Putamen (tissue), 1 donor: ENCODE data around the gene MUC4.
"Not testable (repeated sequence)": the region's sequence is repeated elsewhere in the genome, so short reads cannot be mapped to it uniquely, and the experiment has no call there.

Source experiments
- DNase-seq: peaks from one replicate; pipeline ENCODE4 v3.0.0-alpha.2; 2016; ENCODE audit warnings: low spot score

MUC4 gene

DNA sequence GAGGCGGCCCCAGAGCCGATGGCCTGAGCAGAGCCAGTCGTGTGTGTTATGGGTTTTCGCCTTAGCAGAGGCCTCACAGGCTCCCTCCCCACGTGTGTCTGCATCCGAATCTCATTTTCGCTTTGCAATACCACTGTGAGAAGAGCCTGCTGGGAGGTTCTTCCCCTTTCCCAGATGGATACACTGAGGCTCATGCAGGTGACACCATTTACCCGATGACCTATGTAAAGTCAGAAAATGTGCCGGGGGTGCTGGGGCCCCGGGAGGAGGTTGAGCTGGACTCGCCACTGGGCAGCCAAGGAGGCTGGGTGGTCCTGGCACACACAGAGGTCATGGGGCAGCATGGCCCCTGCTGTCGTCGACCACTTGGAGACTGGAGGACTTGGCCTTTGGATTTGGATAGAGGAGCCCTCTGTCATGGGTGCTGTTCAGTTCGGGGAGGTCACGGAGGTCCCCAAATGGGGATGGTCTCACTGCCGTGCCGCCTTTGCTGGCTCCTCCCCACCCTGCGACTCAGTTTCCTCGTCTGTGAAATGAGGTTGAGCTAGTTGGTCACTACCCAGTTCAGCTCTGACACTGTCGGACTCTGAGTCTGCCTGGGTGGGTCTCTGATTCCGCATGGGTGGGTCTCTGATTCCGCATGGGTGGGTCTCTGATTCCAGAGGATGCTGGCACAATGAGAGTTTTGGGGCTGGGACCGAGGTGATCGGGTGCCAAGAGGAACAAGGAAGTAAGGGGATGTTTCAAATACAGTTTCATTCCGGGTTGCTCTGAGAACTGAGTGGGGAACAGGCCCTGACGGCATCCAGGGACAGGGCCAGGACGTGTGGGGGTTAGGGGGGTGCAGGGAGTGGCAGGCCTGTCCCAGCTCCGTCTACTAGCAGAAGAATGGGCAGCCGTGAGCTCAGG is 23.2 kb upstream of the MUC4 start:
- no peak for DNase-seq

DNA sequence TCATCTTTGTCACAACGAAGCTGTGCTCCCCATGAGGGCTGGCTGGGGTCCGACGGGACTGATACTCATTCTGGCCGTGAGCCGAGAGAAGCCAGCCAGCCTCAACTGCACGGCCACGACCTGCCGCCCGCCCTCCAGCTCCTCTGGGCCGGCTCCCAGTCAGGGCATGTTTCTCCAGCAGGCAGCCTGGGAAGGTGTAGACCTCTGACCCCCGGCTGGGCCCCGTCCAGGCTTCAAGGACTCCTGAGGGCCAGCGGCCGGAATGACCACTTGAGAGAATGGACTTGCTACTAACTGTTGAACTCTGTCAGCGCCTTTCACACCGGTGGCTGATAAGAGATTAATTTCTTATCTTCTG is 18.1 kb upstream of the MUC4 start:
- no peak for DNase-seq

DNA sequence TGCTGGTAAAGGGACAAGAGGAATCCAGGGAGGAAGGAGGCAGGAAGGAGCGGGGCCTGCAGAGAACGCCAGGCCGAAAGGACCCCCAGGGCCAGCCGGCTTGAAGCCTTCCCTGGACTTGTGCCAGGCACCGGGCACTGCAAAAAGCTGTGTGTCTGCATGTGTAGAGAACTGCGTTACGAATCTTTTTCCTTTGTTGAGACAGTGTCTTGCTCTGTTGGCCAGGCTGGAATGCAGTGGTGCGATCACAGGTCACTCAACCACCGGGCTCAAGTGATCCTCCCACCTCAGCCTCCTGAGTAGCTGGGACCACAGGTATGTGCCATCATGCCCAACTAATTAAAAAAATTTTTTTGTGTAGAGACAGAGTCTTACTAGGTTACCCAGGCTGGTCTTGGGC is 17.0 kb upstream of the MUC4 start:
- DNase-seq = no peak

DNA sequence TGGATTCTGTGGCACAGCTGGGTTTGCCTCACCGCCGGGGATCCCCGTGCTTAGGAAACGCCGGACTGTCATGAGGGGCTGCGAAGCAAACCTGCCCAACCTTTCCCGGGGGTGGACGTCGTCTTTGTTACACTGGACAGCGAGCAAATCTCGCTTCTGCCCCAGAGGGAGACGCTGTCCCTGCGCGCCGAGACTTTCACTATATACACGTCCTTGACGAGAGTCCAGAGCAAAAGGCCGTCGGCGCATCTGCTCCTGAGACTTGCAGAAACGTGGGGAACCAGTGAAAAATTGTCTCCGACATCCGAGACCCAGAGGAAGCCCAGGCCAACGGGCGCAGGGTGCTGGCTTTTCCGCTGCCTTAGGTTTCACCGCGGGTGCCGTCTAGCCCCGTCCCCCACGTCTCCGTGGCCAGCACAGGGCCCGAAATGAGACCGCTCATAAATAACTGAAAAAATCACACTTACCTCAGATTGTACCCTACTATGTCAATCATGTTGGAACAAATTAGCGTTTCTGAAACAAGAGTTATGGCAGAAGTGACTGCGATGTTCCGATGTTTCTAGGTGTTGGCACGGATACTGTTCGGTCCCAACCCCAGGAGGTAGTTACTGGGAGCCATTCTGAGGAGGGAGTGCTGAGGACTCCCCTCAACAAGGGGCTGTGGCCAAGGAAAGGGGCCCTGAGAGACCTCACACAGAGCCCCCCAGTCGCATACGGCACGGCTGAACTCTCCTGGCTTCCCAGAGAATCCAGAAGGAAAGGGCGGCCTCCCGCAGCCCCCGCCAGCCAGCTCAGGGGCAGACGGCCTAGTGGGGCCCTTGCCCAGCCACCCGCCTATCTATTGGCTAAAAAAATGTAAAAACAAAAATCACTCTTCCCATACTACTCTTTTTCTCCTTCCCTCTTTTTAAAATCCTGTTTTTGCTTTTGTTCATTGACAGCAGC is 14.4 kb upstream of the MUC4 start:
- no peak for DNase-seq

DNA sequence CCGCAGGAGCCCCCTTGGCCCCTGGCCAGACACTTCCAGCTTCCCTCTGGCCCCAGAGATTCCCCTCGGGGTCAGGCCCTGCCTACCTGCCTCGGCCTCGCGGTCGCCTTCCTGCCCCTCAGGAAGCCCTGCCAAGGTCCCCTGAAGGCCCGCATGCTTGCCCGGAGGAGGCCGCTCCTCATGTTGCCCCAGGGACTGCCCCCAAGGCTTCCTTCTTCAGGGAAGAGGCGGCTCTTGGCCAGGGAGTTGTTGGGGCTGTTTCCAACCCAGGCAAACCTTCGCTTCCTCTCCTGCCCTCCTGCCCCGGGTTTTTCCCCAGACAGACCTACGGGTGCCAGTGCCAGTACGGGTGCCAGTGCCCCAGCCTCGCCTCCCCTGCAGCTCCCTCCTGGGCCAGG is 13.5 kb upstream of the MUC4 start:
- no peak for DNase-seq

DNA sequence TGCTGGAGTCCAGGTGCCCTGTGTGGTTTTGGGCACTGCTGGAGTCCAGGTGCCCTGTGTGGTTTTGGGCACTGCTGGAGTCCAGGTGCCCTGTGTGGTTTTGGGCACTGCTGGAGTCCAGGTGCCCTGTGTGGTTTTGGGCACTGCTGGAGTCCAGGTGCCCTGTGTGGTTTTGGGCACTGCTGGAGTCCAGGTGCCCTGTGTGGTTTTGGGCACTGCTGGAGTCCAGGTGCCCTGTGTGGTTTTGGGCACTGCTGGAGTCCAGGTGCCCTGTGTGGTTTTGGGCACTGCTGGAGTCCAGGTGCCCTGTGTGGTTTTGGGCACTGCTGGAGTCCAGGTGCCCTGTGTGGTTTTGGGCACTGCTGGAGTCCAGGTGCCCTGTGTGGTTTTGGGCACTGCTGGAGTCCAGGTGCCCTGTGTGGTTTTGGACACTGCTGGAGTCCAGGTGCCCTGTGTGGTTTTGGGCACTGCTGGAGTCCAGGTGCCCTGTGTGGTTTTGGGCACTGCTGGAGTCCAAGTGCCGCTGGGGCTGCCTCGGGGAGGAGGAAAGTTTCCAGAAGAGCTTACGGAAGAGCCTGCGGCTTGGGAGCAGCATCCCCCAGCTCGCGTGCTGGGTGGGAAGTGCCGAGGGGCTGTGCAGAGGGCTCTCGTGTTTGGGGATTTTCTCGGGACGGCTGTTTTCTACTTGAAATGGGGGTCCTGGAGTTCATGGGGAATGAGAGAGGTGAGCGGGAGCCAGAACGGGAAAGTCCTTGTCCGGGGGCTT is 12.9 kb upstream of the MUC4 start:
- not testable (repeated sequence) for DNase-seq

DNA sequence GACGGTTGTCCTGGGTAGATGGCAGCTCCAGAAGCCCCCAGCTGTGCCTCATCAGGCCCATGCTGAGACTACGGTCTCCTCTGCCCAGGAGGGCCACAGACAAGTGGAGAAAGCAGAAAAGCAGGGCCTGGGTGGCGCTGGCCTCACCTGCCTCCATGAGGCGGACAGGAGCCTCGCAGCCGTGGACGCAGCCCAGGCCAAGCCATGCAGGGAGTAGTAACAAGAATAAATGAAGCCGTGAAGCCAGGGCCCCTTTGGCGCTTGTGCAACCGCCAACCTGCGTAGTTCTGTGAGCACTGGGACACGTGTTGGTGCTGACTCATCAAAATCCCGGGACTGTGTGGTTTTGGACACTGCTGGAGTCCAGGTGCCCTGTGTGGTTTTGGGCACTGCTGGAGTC is 12.3 kb upstream of the MUC4 start:
- DNase-seq = no peak

DNA sequence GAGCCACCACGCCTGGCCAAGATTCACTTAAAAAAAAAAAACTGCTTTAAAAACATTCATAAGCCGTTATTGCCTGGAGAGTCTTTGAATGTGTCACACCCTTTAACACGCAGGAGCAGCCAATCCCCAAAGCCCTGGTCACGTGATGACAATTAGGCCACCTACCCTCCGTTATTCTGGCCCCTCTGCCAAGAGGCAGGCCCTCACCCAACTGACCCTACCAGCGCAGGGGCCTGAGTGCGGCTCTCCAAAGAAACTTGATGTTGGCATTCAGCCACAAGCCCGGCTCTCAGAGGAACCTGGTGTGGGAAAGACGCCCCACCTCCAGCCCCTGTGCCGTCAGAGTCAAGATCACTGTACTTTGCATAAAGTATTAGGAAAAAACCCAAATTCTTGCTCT is 11.6 kb upstream of the MUC4 start:
- no peak for DNase-seq

DNA sequence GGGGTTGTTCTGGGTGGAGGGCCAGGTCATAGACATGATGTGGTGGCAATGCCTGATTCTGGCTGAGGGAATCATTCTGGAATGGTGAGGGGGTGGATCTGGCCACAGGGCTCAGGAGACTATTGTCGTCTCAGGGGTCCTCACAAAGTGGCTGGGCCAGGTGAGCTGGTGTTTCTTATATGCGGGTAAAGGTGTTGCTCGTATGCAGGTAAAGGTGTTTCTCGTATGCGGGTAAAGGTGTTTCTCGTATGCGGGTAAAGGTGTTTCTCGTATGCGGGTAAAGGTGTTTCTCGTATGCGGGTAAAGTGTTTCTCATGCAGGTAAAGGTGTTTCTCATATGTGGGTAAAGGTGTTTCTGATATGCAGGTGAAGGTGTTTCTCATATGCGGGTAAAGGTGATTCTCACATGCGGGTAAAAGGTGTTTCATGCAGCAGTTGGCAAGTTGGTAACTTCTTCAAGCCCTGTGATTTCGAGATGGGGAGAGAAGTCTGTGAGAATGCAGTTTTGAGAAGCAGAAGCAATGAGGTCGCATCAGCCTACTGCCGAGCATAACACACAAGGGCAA is 10.5 kb upstream of the MUC4 start:
- no peak for DNase-seq

DNA sequence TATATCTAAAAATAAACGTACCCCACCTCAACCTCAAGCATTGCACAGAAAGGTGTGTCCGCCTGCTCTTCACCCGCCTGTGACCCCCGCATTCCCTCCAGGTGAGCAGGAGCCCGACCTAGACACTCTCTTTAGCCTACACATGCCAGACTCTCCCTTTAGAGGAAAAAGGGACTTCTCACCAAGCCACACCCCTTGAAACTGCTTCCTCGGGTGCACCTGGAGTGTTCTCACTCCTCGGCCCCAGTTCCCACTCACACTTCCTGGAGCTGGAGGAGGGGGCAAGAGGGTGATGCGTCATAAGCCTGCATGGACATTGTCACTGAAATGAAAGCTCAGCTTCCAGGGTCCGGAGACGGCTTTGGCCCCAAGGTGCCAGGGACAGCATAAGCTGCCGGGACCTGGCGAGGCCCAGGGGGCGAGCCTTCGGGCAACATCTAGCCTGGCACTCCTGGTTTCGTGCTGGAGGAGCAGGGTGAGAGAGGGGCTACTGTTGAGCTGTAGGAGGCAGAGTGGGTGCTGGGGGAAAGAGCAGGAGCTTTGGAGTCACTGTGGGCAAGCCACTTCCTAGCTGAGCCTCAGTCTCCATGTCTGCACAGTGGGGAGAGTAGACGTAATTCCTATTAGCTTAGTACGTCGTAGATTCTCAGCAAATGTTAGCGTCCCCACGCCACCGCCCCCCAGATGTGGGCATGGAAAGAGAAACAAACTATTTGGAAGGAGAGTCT is 9.8 kb upstream of the MUC4 start:
- DNase-seq = no peak

DNA sequence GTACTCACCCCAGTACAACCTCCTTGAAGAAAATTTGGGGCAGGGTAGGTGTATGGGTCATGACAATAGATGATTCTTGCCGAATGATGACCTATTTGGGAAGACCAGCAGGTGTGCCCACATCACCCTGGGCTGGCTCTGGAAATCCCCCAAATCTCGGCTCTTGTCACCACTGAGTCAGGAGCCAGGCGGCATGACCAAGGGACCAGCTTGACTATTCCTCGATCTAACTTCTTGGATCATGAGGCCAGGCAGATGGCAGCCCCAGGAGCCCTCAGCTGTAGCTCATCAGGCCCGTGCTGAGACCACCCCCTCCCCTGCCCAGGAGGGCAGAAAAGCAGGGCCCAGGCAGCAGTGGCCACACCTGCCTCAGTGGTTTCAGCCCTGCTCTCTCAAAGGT is 9.2 kb upstream of the MUC4 start:
- no peak for DNase-seq

DNA sequence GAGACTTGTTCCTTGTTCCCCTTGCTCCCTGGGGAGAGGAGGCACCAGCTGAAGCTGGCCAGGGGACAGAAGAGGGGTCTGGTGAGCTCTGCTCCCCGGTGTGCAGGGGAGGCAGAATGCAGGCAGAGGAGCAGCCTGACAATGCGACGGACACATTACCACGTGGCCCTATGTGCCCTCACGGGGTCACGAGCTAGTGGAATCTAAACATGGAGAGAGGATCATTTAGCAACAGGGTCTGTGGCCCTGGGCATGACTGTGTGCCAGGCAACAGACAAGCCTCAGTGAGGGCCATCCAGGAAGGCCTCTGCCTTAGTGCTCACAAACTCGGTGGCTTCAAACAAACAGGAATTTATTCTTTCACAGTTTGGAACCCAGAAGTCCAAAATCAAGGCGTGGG is 8.5 kb upstream of the MUC4 start:
- no peak for DNase-seq

DNA sequence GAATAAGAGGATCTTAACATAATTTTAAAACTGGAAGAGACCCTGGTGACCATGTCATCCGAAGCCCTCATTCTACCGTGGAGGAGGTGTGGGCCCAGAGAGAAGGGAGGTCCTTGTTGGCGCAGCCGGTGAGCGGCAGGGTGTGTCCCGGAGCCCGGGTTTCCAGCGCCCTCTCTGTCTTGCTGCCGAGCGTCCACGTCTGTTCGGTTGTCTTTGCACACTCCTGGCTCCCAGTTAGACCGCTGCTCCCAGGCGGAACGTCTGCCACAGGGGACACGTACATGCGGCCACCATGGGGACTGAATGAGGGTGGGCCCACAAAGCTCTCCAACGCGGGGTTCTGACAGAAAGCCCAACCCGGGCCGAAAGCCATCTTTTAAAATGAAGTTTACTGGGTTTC is 6.6 kb upstream of the MUC4 start:
- DNase-seq = no peak

DNA sequence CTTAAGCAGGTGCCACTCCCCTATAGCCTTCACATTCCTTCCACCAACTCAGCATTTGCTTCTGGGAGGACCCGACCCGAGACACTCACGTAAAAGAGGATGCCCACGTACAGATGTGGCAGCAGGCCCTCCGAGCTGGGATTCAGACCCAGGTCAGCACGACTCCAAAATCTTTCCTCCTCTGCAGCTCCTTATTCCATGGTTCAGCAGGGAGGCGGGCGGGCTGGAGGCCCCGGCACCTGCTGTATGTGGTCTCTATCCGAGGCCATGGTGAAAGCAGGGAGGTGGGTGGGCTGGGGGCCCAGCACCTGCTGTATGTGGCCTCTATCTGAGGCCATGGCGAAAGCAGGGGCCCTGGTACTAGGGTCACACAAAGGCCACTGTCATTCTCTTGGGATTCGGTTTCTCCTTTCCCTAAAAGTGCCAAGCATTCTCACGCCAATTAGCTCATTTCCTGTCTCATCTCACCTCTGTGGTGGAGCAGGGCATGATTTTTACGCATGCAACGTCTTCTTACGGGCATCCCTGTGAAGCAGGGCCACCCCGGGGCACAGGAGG is 5.9 kb upstream of the MUC4 start:
- no peak for DNase-seq

DNA sequence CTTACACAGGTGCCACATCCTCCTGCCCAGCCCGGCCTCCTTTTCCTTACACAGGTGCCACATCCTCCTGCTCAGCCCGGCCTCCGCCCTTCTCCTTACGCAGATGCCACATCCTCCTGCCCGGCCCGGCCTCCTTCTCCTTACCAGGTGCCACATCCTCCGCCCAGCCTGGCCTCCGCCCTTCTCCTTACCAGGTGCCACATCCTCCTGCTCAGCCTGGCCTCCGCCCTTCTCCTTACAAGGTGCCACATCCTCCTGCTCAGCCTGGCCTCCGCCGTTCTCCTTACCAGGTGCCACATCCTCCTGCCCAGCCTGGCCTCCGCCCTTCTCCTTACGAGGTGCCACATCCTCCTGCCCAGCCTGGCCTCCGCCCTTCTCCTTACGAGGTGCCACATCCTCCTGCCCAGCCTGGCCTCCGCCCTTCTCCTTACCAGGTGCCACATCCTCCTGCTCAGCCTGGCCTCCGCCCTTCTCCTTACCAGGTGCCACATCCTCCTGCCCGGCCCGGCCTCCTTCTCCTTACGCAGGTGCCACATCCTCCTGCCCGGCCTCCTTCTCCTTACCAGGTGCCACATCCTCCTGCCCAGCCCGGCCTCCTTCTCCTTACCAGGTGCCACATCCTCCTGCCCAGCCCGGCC is 4.7 kb upstream of the MUC4 start:
- not testable (repeated sequence) for DNase-seq

DNA sequence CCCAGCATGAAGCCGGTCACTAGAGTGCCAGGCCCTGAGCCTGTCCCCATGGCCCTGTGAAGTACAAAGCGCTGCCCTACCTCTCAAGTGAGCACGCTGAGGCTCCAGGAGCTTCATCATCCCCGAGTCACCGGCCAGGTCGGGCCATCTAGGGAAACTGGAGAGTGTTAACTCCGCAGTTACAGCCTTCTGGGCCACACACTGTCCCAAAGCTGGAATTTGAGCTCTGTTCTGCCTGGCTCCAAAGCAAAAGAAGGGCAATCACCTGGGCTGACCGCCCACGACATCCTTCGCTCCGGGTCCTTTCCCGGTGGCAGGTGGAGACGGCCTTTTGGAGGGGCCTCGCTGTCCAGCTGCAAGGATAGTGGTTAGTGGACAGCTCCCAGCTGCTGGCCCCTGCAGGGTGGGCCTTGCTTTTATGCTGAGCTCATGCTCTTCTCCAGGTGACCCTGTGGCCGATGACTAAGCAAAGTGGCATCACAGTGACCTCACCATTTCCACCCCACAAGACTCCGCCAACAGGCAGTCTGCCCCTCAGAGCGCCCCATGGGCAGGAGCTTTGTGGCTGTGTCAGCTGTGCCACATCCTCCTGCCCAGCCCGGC is 3.5 kb upstream of the MUC4 start:
- no peak for DNase-seq

DNA sequence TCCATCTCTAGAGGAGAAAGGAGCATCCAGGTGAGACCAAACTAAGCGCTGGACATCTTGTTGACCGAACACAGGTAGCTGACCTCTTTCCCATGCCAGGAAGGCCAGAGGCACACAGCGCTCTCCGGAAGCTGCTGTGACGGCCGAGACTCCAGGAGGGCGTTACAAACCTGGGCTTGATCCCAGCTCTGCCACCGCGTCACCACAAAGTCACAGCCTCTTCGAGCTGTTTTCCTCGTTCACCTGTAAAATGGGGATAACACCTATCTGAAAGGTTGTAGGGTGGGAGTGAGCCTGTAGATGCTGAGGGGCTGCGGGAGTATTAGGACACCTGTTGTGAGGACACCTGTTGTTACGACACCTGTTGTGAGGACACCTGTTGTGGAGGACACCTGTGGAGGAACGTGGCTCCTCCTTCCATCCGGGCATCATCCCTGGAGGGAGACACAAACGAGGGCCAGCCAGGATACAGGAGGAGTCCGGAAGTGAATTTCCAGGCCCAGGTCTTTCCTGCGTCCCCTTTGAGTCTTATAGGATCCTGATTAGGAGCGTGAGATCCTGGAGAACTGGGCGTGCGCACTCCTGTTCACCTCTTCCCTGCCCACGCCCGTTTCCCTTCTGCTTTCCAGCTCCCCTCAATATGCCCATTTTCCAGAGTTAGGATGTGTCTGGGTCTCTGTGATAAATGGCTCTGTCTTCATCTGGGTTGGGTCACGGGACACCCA is 2.3 kb upstream of the MUC4 start:
- DNase-seq = no peak

DNA sequence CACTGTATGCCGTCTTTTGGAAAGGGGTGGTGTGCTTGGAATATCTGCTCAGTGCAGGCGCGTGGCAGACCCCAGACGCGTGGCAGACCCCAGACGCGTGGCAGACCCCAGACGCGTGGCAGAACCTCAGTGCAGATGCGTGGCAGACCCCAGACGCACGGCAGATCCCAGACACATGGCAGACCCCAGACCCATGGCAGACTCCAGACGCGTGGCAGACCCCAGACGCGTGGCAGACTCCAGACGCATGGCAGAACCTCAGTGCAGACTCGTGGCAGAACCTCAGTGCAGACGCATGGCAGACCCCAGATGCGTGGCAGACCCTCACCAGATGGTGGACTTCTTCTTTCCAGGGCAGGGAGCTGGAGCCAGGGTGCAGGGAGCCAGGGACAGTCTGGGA is 637 bp upstream of the MUC4 start:
- DNase-seq = no peak

DNA sequence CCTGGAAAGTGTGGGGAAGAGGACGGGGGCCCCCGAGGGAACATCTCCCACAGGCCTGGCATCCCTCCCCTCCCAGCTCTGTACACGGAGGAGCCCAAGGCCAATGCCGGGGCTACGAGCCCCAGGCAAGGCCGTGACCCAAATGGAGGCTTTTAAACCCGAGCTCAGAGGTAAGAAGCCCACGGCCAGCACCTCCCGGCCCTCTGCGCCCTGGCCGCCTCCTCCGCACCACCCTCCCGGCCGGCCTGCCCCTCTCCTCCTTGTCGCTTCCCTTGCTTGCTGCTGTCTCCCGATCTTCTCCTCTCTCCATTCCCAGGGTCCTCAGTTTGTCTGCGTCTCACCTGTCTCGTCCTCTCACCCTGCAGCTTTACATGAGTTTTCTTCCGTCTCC is 1.3 kb downstream of the MUC4 start:
- no peak for DNase-seq
